GM12873 (cell line): ENCODE measurements around the gene PHC3.

Experiments used
- TF ChIP-seq, protein P1 (sequence below): IDR thresholded peaks from 2 replicates; pipeline ENCODE4 v1.5.1; 2012; ENCODE audit warnings: low read depth, mild to moderate bottlenecking, moderate library complexity, low read length, control low read depth; ENCODE audit not compliant: insufficient read depth; ENCODE audit errors: missing control alignments

Gene PHC3

GRCh38 chr3:170144437-170144843 is 37.1 kb downstream of the PHC3 start:
- TF ChIP-seq, protein P1, sequence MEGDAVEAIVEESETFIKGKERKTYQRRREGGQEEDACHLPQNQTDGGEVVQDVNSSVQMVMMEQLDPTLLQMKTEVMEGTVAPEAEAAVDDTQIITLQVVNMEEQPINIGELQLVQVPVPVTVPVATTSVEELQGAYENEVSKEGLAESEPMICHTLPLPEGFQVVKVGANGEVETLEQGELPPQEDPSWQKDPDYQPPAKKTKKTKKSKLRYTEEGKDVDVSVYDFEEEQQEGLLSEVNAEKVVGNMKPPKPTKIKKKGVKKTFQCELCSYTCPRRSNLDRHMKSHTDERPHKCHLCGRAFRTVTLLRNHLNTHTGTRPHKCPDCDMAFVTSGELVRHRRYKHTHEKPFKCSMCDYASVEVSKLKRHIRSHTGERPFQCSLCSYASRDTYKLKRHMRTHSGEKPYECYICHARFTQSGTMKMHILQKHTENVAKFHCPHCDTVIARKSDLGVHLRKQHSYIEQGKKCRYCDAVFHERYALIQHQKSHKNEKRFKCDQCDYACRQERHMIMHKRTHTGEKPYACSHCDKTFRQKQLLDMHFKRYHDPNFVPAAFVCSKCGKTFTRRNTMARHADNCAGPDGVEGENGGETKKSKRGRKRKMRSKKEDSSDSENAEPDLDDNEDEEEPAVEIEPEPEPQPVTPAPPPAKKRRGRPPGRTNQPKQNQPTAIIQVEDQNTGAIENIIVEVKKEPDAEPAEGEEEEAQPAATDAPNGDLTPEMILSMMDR = no peak

DNA sequence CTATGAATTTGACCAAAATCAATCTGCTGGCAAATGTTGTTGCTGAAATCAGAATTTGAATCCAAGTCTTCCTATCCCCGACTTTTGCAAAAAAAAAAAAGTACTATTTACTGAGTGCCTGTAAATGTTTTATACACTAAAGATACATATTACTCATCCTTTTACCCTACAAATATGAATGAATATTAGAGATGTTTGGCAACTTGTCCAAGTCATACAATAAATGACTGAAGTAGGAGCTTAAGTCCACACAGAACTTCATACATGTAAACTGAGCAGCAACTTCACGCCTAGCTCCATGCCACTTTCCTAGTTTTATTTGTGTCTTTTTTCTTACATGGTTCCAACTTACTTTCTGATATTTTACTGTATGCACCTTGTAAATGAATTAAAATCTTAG is 39.2 kb downstream of the PHC3 start:
- TF ChIP-seq, protein P1 = no peak

DNA sequence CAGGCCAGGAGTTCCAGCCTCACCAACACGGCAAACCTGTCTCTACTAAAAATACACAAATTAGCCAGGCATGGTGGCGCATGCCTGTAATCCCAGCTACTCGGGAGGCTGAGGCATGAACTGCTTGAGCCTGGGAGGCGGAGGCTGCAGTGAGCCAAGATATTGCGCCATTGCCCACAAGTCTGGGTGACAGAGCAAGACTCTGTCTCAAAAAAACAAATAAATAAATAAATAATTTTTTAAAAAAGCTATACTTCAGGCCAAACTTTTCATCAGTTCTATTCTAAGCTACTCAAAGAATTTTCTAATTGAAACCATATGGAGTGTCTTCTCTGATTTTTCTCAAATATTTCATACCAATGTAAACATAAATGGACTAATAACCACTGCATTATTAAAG is 43.5 kb downstream of the PHC3 start:
- TF ChIP-seq, protein P1 = no peak

GRCh38 chr3:170132335-170132734 is 49.2 kb downstream of the PHC3 start:
- TF ChIP-seq, protein P1 = no peak

DNA sequence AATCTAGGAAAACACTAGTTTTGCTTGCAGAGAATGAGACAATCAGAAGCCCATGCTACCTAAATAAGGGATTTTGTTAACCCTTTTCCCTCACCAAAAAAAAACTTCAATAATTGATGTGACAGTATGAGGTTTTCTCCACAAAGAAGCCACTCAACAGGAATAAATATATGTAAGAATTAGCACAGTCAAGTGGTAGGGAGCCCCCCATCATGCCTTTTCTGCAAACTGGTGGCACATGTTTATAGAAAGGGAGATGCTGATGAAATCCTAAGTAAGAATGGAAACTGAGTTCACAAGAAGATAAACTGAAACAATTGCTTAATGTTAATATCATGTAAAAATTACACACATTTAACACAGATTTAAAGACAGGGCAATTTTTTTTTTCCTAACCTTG is 51.0 kb downstream of the PHC3 start:
- TF ChIP-seq, protein P1 = no peak

- TF ChIP-seq, protein P1 = no peak
Measured at GRCh38 chr3:170128977-170129431, 52.5 kb downstream of the PHC3 start.

GRCh38 chr3:170128259-170128976 is 53.1 kb downstream of the PHC3 start:
- TF ChIP-seq, protein P1 = no peak
